PC-9 (cell line): ENCODE results near the gene SNTG2. TPM values are rescaled to one million over a fixed set of nuclear protein-coding genes. Genes with fewer than 3 reads are reported as not detected.

Source experiments
- BruUV-seq: library from RNA; stranded (reverse); fragments of 400-500 nt; replicated peaks from 2 replicates; lab custom pipeline; 2021; lab: Mats Ljungman, UMichigan
- CTCF ChIA-PET: fragments of 300-600 bp; sonication (Branson Sonifier 250); formaldehyde crosslinking; loops from one replicate; lab custom pipeline; 2022; ENCODE audit warnings: antibody characterized with exemption; lab: Charles Lee
- POLR2A ChIA-PET: fragments of 300-600 bp; sonication (Branson Sonifier 250); formaldehyde crosslinking; loops from one replicate; lab custom pipeline; 2022; ENCODE audit warnings: antibody characterized with exemption; ENCODE audit not compliant: unreplicated experiment; lab: Charles Lee
- DNase-seq, 2 experiments: peaks; one replicate each; pipeline versions ENCODE4 v3.0.0 to v3.0.0-alpha.2; 2015 to 2022; ENCODE audit warnings: mixed read lengths in 1 of 2
- H2AFZ ChIP-seq: fragments of 200-600 bp; sonication (generic); 2 replicates; pipeline ENCODE4 v1.8.1; 2017; ENCODE audit warnings: antibody characterized with exemption
- H3F3A ChIP-seq: fragments of 200-600 bp; sonication (generic); 2 replicates; pipeline ENCODE4 v1.8.1; 2017; ENCODE audit warnings: antibody characterized with exemption, mild to moderate bottlenecking, low read depth; ENCODE audit not compliant: insufficient read depth
- H3K27ac ChIP-seq: fragments of 200-600 bp; sonication (generic); 2 replicates; pipeline ENCODE4 v1.6.1; 2016; ENCODE audit warnings: mixed run types
- H3K27me3 ChIP-seq: fragments of 200-600 bp; sonication (generic); 2 replicates; pipeline ENCODE4 v1.6.1; 2016; ENCODE audit warnings: low read depth, mixed run types; ENCODE audit not compliant: insufficient read depth
- H3K36me3 ChIP-seq: fragments of 200-600 bp; sonication (generic); 2 replicates; pipeline ENCODE4 v1.6.1; 2016; ENCODE audit warnings: low read depth, mixed run types
- H3K4me1 ChIP-seq: fragments of 200-600 bp; sonication (generic); replicated peaks from 2 replicates; pipeline ENCODE4 v1.6.1; 2016; ENCODE audit warnings: mixed run types; ENCODE audit not compliant: insufficient read depth
- H3K4me2 ChIP-seq: fragments of 200-600 bp; sonication (generic); 2 replicates; pipeline ENCODE4 v1.6.1; 2017; ENCODE audit warnings: mixed run types
- H3K4me3 ChIP-seq: fragments of 200-600 bp; sonication (generic); 2 replicates; pipeline ENCODE4 v1.6.1; 2016; ENCODE audit warnings: mixed run types
- H3K79me2 ChIP-seq: fragments of 200-600 bp; sonication (generic); 2 replicates; pipeline ENCODE4 v1.6.1; 2017; ENCODE audit warnings: low read depth, mixed run types
- H3K9me2 ChIP-seq: fragments of 200-600 bp; sonication (generic); 2 replicates; pipeline ENCODE4 v1.8.1; 2017; ENCODE audit warnings: mild to moderate bottlenecking; ENCODE audit not compliant: insufficient read depth
- H3K9me3 ChIP-seq: fragments of 200-600 bp; sonication (generic); 2 replicates; pipeline ENCODE4 v1.8.1; 2016; ENCODE audit warnings: low read depth; ENCODE audit not compliant: insufficient read depth
- H4K20me1 ChIP-seq: fragments of 200-600 bp; sonication (generic); 2 replicates; pipeline ENCODE4 v1.8.1; 2017; ENCODE audit not compliant: insufficient read depth
- EZH2 ChIP-seq: fragments of 200-600 bp; sonication (generic); IDR thresholded peaks from 2 replicates; pipeline ENCODE4 v1.8.0; 2017; ENCODE audit warnings: antibody characterized with exemption, low read depth
- intact Hi-C: fragments of 100-400 bp; cut with micrococcal nuclease; formaldehyde crosslinking; loops from one replicate; pipeline ENCODE4 v1.10.0; 2022; ENCODE audit not compliant: unreplicated experiment
- total RNA-seq: library from RNA; stranded (reverse); gene quantifications from 2 replicates; pipeline ENCODE4 v1.2.3, GENCODE V29; 2021
- TF ChIP-seq, protein P1 (sequence below): fragments of 200-600 bp; sonication (generic); conservative IDR thresholded peaks from 2 replicates; pipeline ENCODE4 v1.6.1; 2017; ENCODE audit warnings: mixed run types, antibody characterized with exemption, mild to moderate bottlenecking, moderate library complexity

SNTG2 gene
- total RNA-seq, 1 experiment from 2014 or later = not detected

DNA sequence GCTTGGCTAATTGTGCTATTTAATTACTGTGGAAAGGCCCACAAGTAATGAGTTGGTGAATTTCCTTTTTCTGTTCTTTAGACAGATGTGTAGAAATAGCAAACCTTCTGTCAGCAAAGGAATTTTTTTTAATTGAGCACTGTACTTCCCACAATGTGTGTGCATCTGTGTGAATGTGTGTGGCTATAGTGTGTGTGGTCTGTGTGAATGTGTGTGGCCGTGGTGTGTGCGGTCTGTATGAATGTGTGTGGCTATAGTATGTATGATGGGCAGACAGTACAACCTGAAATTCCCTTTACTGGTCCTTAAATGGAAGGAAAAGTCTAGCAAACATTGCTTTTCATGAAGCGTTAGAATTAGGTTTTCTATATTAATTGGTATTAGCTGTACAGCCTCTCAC, 259.1 kb downstream of the SNTG2 start:
- no peaks in the 10 kb centered on the region for H3K9me2 ChIP-seq
- ChIA-PET POLR2A (no interaction called here), CTCF (no interaction called here)
- no peaks in the 10 kb centered on the region for H3K4me1 ChIP-seq
- no peaks in the 10 kb centered on the region for H3K36me3 ChIP-seq
- no peak for TF ChIP-seq EZH2
- TF ChIP-seq, protein P1, sequence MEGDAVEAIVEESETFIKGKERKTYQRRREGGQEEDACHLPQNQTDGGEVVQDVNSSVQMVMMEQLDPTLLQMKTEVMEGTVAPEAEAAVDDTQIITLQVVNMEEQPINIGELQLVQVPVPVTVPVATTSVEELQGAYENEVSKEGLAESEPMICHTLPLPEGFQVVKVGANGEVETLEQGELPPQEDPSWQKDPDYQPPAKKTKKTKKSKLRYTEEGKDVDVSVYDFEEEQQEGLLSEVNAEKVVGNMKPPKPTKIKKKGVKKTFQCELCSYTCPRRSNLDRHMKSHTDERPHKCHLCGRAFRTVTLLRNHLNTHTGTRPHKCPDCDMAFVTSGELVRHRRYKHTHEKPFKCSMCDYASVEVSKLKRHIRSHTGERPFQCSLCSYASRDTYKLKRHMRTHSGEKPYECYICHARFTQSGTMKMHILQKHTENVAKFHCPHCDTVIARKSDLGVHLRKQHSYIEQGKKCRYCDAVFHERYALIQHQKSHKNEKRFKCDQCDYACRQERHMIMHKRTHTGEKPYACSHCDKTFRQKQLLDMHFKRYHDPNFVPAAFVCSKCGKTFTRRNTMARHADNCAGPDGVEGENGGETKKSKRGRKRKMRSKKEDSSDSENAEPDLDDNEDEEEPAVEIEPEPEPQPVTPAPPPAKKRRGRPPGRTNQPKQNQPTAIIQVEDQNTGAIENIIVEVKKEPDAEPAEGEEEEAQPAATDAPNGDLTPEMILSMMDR = no peak
- no peak overlapping the region for H3K27ac ChIP-seq
- H3K4me3 ChIP-seq = no peak overlapping the region
- no peaks in the 10 kb centered on the region for H3K9me3 ChIP-seq
- H2AFZ ChIP-seq = no peak overlapping the region
- H4K20me1 ChIP-seq = peaks cover 4% of the 10 kb centered on the region; the same call in 1 of the 2 replicates
- H3K4me2 ChIP-seq = no peak overlapping the region
- intact Hi-C loops = no loop called here
- H3F3A ChIP-seq = no peaks in the 10 kb centered on the region
- H3K79me2 ChIP-seq = no peaks in the 10 kb centered on the region
- DNase-seq = no peak
- H3K27me3 ChIP-seq = peaks cover 53% of the 10 kb centered on the region
- BruUV-seq = no TSS peak

DNA sequence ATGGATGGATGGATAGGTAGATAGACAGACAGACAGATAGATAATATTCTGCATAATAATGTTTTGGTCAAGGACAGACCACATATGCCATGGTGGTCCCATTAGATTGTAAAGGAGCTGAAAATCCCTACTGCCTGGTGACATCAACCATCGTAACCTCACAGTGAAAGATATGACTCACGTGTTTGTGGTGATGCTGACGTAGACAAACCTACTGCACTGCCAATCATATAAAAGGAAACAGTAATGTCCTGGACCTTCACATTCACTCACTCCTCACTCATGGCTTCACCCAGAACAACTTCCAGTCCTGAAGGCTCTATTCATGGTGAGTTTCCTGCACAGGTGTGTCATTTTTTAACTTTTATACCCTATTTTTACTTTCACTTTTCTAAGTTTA, 259.7 kb downstream of the SNTG2 start:
- intact Hi-C loops = no loop called here
- ChIA-PET POLR2A (no interaction called here), CTCF (no interaction called here)
- H2AFZ ChIP-seq = no peak overlapping the region
- H3K9me3 ChIP-seq = no peaks in the 10 kb centered on the region
- no peaks in the 10 kb centered on the region for H3K4me1 ChIP-seq
- TF ChIP-seq EZH2 = no peak
- H3K36me3 ChIP-seq = no peaks in the 10 kb centered on the region
- H3K27me3 ChIP-seq = peaks cover 48% of the 10 kb centered on the region
- BruUV-seq = no TSS peak
- H3F3A ChIP-seq = no peaks in the 10 kb centered on the region
- no peaks in the 10 kb centered on the region for H3K9me2 ChIP-seq
- H3K4me3 ChIP-seq = no peak overlapping the region
- H4K20me1 ChIP-seq = peaks cover 4% of the 10 kb centered on the region; the same call in 1 of the 2 replicates
- no peak overlapping the region for H3K27ac ChIP-seq
- no peak for DNase-seq
- H3K79me2 ChIP-seq = no peaks in the 10 kb centered on the region
- H3K4me2 ChIP-seq = no peak overlapping the region

DNA sequence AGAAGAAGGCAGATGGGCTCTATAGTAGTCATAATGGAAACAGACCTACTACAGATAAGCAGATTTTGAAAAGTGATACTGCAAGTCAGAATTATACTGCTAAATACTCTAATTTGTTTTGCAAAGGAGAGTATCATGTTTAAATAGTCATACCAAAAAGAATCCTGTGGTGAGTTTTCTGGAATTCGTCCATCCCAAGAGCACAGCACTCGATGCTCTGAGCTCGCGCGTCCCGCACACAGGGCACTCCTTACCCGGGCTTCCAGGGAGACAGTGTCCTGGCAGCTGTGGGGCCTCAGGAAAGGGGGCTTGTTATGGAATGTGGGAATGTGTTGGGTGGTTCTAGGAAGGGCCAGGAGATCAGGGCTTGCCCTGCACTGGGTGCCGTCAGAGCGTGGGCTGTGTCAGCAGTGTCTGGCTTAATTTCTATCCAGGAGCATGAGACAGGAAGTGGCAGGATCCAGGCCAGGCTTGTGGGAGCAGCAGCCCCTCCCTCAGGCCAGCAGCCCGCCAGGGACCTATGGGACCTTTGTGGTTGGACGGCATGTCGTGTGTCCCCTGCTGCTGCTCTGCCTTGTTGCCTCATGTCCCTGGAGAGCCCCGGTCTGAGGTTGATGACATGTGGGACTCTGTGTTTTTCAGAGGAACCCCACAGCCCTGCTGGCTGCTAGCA, 269.4 kb downstream of the SNTG2 start:
- Histone ChIP-seq H4K20me1 (no peaks in the 10 kb centered on the region), H2AFZ (no peak overlapping the region), H3K4me1 (no peaks in the 10 kb centered on the region), H3F3A (no peaks in the 10 kb centered on the region), H3K36me3 (no peaks in the 10 kb centered on the region), H3K27me3 (peaks cover 14% of the 10 kb centered on the region), H3K9me3 (no peaks in the 10 kb centered on the region), H3K79me2 (no peaks in the 10 kb centered on the region), H3K9me2 (no peaks in the 10 kb centered on the region), H3K4me2 (no peak overlapping the region), H3K4me3 (no peak overlapping the region), H3K27ac (no peak overlapping the region)
- TF ChIP-seq EZH2 = no peak
- TF ChIP-seq, protein P1 = no peak
- intact Hi-C loops = no loop called here
- ChIA-PET POLR2A (no interaction called here), CTCF (no interaction called here)
- DNase-seq = no peak
- BruUV-seq = no TSS peak

DNA sequence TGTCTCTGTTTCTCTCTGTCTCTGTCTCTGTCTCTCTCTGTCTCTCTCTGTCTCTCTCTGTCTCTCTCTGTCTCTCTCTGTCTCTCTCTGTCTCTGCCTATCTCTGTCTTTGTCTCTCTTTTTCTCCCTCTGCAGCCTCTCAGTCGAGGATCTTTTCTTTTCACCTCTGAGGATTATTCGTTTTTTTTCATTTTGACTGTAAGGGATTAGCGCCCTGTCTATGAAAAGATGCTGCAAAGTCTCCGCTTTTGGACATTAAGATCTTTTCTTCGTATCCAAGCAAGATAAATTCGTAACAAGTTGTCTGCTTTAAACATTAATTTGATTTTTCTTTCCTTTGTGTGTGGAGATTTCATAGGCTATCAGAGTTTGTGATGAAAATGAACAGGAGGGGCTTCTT, 271.4 kb downstream of the SNTG2 start:
- Histone ChIP-seq H4K20me1 (no peaks in the 10 kb centered on the region), H3K9me2 (no peaks in the 10 kb centered on the region), H3K36me3 (no peaks in the 10 kb centered on the region), H3K27me3 (peaks cover 34% of the 10 kb centered on the region), H3K79me2 (no peaks in the 10 kb centered on the region), H3K4me3 (no peak overlapping the region), H2AFZ (no peak overlapping the region), H3F3A (no peaks in the 10 kb centered on the region), H3K9me3 (no peaks in the 10 kb centered on the region), H3K4me2 (no peak overlapping the region), H3K4me1 (no peaks in the 10 kb centered on the region), H3K27ac (no peak overlapping the region)
- intact Hi-C loops = no loop called here
- DNase-seq = no peak
- ChIA-PET CTCF (no interaction called here), POLR2A (no interaction called here)
- no peak for TF ChIP-seq EZH2
- TF ChIP-seq, protein P1 = no peak
- no TSS peak for BruUV-seq
